Left lung (tissue), 10 donors: ENCODE results near the gene SMCO3. TPM values are rescaled to one million over a fixed set of nuclear protein-coding genes. Genes with fewer than 3 reads are reported as not detected.

ENCODE experiments used
- ATAC-seq: fragments of 200-7000 bp; cut with Tn5 transposase; one replicate; pipeline ENCODE4 v1.9.1; 2020; ENCODE audit warnings: moderate library complexity
- DNase-seq, 4 donors: peaks; one replicate each; pipeline ENCODE4 v3.0.0-alpha.2; 2013 to 2020
- H3K27ac ChIP-seq, 2 donors: fragments of 200-600 bp; sonication (generic) in 1 of 2; one replicate each; pipeline versions ENCODE4 v1.5.0 to v1.8.0; 2020 to 2021
- H3K27me3 ChIP-seq, 2 donors: fragments of 200-600 bp; sonication (generic) in 1 of 2; one replicate each; pipeline versions ENCODE4 v1.5.0 to v1.8.0; 2020 to 2021
- H3K36me3 ChIP-seq, 2 donors: fragments of 200-600 bp; sonication (generic) in 1 of 2; one replicate each; pipeline versions ENCODE4 v1.5.0 to v1.8.0; 2020 to 2021
- H3K4me1 ChIP-seq, 2 donors: fragments of 200-600 bp; one replicate each; pipeline ENCODE4 v1.8.0; 2021
- H3K4me3 ChIP-seq, 2 donors: fragments of 200-600 bp; sonication (generic) in 1 of 2; one replicate each; pipeline versions ENCODE4 v1.5.0 to v1.8.0; 2020 to 2021; ENCODE audit warnings: mild to moderate bottlenecking in 1 of 2
- H3K9me3 ChIP-seq, 2 donors: fragments of 200-600 bp; sonication (generic) in 1 of 2; one replicate each; pipeline versions ENCODE4 v1.5.0 to v1.8.0; 2020 to 2021
- intact Hi-C, 2 donors: fragments of 100-400 bp; cut with DNase I; formaldehyde crosslinking; loops; one replicate each; pipeline versions ENCODE4 v1.11.2 to v1.14.2; 2022
- polyA plus RNA-seq, 6 donors: library from polyadenylated mRNA; unstranded; fragments of 120-200 nt; gene quantifications; one replicate each; pipeline ENCODE4 v1.2.1, GENCODE V29; 2013; ENCODE audit not compliant: insufficient read length in 6 of 6
- total RNA-seq, 2 donors: library from RNA; stranded (reverse); fragmentation: NEBNext Ultra II Directional; extraction: Animal tissue kit (Norgen Biotek cat#: 25700); gene quantifications; one replicate each; pipeline ENCODE4 v1.2.1, GENCODE V29; 2021
- TF ChIP-seq, protein P1 (sequence below), 2 donors: fragments of 200-600 bp; sonication (generic) in 1 of 2; IDR thresholded peaks; one replicate each; pipeline versions ENCODE4 v1.5.0 to v1.8.0; 2021; ENCODE audit warnings: antibody characterized with exemption in 2 of 2
- donor health status: DM: no; HTN: yes; CAD: no.
- donor health status: DM: no; HTN: no; CAD: no.

SMCO3 gene
- total and polyA plus RNA-seq, 8 donors = 0.28 to 1.1 (median 0.59) TPM

DNA sequence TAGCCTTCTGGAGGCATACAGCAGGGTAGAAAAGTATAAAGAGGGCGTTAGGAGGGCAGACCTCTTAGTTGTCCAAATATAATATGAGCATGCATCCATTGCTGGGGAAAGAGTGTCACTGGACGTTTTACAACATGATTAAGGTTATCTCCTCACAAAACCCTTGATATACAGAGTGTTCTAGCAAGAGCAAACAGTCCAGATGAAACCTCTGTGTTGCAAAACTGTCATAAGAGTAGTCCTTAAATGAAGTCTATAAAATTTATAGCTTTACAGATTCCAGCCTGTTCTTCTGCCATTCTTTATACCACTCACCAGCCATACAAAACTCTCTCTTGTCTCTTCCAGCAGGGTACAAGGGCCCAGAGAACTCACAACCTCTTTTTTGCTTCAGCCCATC, 32.4 kb downstream of the SMCO3 start:
- H3K4me1 ChIP-seq = no peaks in the 10 kb centered on the region
- no peak overlapping the region for H3K27ac ChIP-seq
- TF ChIP-seq, protein P1, sequence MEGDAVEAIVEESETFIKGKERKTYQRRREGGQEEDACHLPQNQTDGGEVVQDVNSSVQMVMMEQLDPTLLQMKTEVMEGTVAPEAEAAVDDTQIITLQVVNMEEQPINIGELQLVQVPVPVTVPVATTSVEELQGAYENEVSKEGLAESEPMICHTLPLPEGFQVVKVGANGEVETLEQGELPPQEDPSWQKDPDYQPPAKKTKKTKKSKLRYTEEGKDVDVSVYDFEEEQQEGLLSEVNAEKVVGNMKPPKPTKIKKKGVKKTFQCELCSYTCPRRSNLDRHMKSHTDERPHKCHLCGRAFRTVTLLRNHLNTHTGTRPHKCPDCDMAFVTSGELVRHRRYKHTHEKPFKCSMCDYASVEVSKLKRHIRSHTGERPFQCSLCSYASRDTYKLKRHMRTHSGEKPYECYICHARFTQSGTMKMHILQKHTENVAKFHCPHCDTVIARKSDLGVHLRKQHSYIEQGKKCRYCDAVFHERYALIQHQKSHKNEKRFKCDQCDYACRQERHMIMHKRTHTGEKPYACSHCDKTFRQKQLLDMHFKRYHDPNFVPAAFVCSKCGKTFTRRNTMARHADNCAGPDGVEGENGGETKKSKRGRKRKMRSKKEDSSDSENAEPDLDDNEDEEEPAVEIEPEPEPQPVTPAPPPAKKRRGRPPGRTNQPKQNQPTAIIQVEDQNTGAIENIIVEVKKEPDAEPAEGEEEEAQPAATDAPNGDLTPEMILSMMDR (IDR thresholded peaks at IDR 0.05) = no peak
- no peaks in the 10 kb centered on the region for H3K9me3 ChIP-seq
- intact Hi-C loops = no loop called here
- no peaks in the 10 kb centered on the region for H3K27me3 ChIP-seq
- H3K4me3 ChIP-seq = no peak overlapping the region
- H3K36me3 ChIP-seq = peaks cover 0 to 21% of the 10 kb centered on the region in 2 donors
- no peak for ATAC-seq
- no peak for DNase-seq

DNA sequence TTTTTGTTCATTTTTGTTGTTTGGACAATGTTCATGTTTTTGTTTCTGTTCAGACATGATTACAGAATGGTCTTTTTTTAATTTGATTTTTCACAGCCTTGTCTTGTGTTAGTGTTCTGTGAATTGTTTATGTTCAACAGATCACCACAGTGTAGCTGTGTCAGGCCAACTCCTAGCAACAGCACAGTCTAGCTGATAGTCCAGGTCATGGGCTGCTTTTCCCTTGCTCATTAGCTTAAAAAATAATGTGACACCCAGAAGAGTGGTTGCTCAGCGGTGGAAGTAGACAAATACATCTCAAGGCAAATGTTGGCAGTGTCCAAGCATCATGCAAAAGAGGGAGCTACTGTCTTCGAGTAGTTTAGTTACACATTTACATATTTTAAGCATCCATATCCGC, 33.1 kb downstream of the SMCO3 start:
- Histone ChIP-seq H3K4me3 (no peak overlapping the region), H3K27ac (no peak overlapping the region), H3K4me1 (peaks cover 0 to 6% of the 10 kb centered on the region in 2 donors), H3K9me3 (no peaks in the 10 kb centered on the region), H3K27me3 (no peaks in the 10 kb centered on the region), H3K36me3 (peaks cover 0 to 14% of the 10 kb centered on the region in 2 donors)
- no peak for ATAC-seq
- no peak for DNase-seq
- intact Hi-C loops = no loop called here
- TF ChIP-seq, protein P1 (IDR thresholded peaks at IDR 0.05) = no peak

DNA sequence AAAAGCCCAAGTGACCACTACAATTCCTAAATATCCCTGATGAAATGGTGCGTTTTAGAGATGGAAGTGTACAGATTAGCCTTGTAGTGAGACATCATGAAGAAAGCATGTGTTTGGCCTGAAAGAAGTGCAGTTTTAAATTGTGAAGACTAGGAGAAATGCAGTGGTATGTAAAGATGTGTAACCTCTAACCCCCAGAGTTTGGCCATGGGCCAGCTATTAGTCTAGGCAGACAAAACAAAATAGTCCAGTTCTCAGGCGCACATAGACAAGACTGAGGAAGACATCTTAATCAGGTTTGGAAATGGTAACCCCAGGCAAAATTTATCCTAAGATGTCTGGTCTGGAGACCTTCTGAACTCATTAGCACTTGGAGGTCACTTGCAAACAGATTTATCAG, 34.1 kb downstream of the SMCO3 start:
- no peak overlapping the region for H3K4me3 ChIP-seq
- ATAC-seq (no peak), DNase-seq (no peak)
- no peaks in the 10 kb centered on the region for H3K9me3 ChIP-seq
- H3K36me3 ChIP-seq = peaks cover 0 to 7% of the 10 kb centered on the region in 2 donors
- peaks cover 0 to under 1% of the 10 kb centered on the region in 2 donors for H3K27me3 ChIP-seq
- peaks cover 0 to 11% of the 10 kb centered on the region in 2 donors for H3K4me1 ChIP-seq
- intact Hi-C loops = no loop called here
- no peak overlapping the region for H3K27ac ChIP-seq
- TF ChIP-seq, protein P1 (IDR thresholded peaks at IDR 0.05) = no peak

DNA sequence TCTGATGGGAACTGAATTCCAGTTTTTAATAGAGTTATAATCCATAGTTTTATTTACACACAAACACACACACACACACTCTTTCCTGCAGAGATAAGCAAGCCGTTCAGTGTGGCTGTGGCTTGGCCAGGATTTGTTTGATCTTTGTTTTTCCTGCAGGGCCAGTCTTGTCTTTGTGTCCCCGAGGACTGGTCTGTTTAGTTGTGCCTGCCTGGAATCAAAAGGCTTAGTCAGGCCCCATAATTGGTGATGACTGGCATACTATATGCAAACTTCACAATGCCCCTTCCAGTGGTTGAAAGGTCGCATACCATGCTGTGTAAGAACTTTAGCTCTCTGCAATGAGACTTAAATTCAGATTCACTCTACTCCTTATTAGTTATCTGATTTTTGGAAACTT, 36.7 kb downstream of the SMCO3 start:
- Histone ChIP-seq H3K4me1 (peaks cover 0 to 11% of the 10 kb centered on the region in 2 donors), H3K9me3 (no peaks in the 10 kb centered on the region), H3K36me3 (no peaks in the 10 kb centered on the region), H3K27me3 (peaks cover 0 to 10% of the 10 kb centered on the region in 2 donors), H3K27ac (no peak overlapping the region), H3K4me3 (no peak overlapping the region)
- TF ChIP-seq, protein P1 (IDR thresholded peaks at IDR 0.05) = no peak
- DNase-seq = peak in 1 of 4 donors; percentile 29
- intact Hi-C loops = no loop called here
- no peak for ATAC-seq

DNA sequence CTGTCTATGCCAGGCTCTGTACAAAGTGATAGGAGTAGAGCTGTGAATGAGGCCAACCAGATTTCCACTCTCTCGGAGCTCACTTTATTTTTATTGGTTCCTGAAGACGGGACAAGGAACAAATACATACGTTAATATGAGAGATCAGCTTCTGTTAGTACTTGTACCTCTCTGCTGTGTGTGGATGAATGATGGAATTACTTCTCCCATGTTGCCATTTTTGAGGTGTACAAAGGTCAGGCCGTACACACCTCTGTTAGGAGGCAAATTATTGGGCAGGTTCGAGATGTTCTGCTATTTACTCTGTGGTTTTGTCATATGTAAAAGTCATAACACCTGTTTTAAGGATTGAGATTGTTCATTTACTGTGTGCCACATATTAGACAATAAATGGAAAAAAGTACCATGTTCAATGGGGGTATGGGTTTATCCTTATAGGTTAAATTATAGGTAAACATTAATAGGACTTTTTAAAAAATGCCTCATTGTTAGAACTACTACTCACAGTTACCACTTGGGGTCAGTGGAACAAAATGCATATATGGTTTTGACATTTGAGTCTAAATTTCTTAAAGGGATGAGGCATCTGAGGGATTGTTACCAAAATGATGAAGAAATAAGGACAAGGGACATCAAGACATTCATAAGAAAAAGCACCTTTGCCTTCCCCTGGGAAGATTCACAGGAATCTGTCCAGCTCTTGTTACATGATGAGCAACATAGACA, 37.6 kb downstream of the SMCO3 start:
- intact Hi-C loops = no loop called here
- H3K27ac ChIP-seq = peak overlapping the region; percentile 95 to 97
- H3K4me3 ChIP-seq = peak overlapping the region in 1 of 2 donors; percentile 76
- peaks cover 0 to 10% of the 10 kb centered on the region in 2 donors for H3K27me3 ChIP-seq
- no peaks in the 10 kb centered on the region for H3K36me3 ChIP-seq
- peaks cover 0 to 17% of the 10 kb centered on the region in 2 donors for H3K4me1 ChIP-seq
- H3K9me3 ChIP-seq = no peaks in the 10 kb centered on the region
- TF ChIP-seq, protein P1 (IDR thresholded peaks at IDR 0.05) = no peak
- ATAC-seq = no peak
- no peak for DNase-seq
